HT-29 (cell line): ENCODE results near the gene ANKIB1. TPM values are rescaled to one million over a fixed set of nuclear protein-coding genes. Genes with fewer than 3 reads are reported as not detected.
A peak's percentile ranks its signal among the peaks of the same experiment; 100 is the strongest.
"Not testable (repeated sequence)": the region's sequence is repeated elsewhere in the genome, so short reads cannot be mapped to it uniquely, and the experiment has no call there.

Experiments
- DNase-seq: peaks from one replicate; pipeline ENCODE4 v3.0.0-alpha.2; 2015; ENCODE audit warnings: low spot score
- total RNA-seq: library from RNA; depleted of rRNA; stranded (reverse); fragments of >200 nt; shearing (Covaris generic); gene quantifications from 2 replicates; pipeline ENCODE4 v1.2.3, GENCODE V29; 2014

Gene ANKIB1
- total RNA-seq, 1 experiment from 2014 or later, result 24.9 TPM

- DNase-seq, result no peak
Observed at GRCh38 chr7:92325858-92326257, 80.1 kb downstream of the ANKIB1 start.

DNA sequence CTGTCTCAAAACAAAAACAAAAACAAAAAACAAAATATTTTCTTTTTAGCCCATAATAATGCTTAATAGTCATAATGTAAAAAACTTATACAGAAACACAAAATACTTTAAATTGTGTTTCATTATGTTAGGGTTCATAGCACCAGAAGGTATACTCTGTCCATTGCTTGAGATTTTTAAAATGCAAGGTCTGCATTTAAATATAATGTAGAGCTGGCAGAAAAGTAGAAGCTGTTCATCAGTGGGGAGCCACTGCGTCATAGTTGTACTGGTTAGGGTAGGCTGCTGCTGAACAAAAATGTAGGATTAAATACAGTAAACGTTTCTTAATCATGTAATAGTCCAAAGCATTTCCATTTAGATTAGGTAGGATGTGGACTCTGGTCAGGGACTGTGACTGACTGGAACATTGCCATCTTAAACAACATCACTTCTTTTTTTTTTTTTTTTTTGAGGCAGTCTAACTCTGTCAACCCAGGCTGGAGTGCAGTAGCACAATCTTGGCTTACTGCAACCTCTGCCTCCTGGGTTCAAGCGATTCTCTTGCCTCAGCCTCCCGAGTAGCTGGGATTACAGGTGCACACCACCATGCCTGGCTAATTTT is 85.2 kb downstream of the ANKIB1 start:
- DNase-seq, result no peak

DNA sequence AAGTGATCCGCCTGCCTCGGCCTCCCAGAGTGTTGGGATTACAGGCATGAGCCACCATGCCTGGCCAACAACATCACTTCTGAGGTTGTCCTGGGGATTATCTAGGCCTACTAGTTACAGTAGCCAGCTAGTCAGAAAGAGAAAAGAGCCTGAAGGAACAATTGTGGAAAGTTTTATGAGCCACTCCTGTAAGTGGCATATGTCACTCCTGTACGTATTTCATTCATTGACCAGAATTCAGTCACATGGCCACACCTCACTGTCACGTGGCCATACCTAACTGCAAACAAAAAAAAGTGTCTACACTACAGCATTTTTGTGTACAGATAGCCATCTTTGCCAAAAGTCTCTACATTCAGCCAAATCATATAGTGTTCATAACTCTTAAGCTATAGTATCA is 85.7 kb downstream of the ANKIB1 start:
- DNase-seq, result no peak

DNA sequence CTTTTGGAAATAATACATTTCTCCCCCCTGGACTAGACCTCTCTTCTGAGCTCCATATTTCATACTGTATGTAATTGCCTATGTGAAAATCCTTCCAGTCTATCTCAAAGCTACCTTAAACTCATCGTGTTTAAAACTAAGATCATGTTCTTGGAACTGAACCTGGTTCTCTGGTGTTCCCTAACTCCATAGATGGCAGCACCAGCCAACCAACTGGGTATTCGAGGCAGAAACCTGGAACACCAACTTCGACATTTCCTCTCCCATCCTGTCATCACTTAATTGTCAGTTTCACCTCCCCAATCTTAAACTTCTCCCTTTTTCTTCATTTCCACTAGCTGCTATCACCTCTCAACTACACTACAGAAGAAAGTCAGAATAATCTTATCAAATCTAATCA is 87.0 kb downstream of the ANKIB1 start:
- no peak for DNase-seq

GRCh38 chr7:92333866-92334265 is 88.1 kb downstream of the ANKIB1 start:
- DNase-seq, result no peak

DNA sequence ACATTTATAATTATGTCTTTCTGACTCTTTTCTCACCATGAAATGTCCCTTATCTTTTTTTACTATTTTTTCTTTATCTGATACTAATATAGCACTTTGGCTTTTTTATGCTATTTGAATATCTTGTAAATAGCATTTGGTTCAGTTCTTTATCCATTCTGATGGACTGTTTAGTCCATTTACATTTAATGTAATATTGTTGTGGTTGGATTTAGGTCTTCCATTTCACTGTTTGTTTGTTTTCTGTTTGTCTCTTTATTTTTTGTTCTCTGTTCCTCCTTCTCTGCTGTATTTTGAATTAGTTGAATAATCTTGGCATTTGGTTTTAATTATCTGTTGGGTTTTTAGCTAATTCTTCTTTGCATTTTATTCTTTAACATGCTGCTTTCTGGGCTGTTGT is 89.8 kb downstream of the ANKIB1 start:
- no peak for DNase-seq

- no peak for DNase-seq
Observed at GRCh38 chr7:92336662-92337340, 91.0 kb downstream of the ANKIB1 start.

DNA sequence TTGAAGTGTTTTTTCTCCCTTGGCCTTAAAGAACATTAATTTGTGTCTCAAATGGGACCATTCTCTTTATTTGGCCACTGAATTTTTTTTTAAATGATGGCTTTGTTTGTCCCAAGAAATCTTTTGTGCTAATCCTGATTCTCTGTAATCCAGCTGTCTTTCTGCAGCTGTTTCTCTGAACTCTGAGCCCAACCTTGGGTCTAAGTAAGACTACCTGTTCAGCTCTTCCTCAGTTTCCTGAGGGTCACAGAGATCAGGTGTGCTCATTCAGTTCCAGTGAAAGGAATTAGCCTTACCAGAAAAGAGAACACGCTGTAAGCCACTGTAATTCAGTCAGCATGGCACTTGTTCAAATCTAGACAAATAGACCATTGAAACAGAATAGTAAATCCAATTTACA is 94.2 kb downstream of the ANKIB1 start:
- no peak for DNase-seq

DNA sequence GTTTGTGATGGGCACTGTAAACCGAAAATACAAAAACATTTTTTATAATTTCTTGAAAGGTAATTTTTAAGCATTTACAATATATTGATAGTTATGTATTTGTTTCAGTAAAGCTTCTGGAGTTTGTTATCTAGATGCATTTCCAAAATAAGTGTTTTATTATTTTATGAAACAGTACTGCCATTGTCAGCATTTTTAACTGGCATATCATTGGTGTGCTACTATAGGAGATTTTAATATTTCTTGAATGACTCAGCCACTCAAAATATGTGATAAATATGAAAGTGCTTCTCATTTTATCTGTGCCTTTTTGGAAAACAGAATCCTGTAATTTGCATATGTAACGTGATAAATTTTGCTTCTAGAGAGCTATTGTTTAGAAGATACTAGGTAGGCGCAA is 97.9 kb downstream of the ANKIB1 start:
- no peak for DNase-seq

DNA sequence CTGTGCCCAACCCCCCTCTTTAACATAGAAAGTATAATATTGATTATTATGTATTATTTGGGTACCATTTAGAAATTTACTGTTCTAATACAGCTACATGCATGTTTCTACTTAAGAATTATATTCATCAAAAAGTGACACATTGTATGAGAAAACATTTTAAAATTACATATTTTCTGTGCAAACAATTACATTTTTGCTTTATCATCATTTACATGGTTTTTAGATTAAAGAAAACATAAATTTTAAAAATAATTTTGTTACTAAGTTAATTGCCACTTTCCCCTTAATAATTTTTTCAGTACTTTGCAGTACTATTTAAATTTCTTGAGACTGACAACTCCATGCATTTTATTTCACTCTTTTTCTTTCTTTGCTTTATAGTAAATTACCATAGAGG is 106.2 kb downstream of the ANKIB1 start:
- DNase-seq, result no peak

DNA sequence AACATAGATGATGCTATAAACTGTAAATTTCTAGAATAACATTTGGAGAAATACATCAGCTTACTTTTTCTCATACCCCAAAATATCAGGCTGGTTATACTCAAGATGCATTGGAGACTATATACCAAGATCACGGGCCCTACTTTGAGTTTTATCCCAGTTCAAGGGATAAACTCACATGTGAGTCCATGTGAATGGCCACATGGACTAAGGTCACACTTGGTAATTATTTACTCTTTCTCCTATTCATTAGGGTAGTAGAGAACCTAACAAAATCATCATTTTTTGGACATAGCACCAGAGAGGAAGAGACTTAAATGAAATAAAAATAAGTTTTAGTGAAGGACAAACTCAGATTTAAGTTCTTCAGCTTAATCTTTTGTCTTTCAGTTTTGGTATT is 108.4 kb downstream of the ANKIB1 start:
- DNase-seq, result no peak

- DNase-seq, result no peak
Observed at GRCh38 chr7:92356406-92356805, 110.6 kb downstream of the ANKIB1 start.

- DNase-seq, result no peak
Observed at GRCh38 chr7:92357260-92357659, 111.5 kb downstream of the ANKIB1 start.

DNA sequence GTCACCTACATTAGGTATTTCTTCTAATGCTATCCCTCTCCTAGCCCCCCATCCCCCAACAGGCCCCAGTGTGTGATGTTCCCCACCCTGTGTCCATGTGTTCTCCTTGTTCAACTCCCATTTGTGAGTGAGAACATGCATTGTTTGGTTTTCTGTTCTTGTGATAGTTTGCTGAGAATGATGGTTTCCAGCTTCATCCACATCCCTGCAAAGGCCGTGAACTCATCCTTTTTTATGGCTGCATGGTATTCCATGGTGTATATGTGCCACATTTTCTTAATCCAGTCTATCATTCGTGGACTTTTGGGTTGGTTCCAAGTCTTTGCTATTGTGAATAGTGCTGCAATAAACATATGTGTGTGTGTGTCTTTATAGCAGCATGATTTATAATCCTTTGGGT is 113.4 kb downstream of the ANKIB1 start:
- DNase-seq, result not testable (repeated sequence)

DNA sequence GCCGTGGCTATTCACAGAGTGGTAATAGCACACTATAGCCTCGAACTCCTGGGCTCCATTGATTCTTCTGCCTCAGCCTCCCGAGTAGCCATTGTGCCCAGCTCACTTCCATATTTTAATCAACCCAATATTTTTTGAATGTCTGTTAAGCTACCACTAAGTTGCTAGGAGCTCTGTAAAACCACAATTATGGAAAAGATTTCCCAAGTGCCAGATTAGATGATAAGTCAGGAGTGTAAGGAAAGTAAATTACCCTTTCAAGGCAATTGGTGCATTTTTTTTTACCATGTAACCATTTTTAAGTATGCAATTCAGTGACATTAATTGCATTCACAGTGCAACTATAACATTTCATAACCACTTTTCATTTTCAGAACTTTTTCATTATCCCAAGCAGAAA is 114.0 kb downstream of the ANKIB1 start:
- DNase-seq, result no peak

DNA sequence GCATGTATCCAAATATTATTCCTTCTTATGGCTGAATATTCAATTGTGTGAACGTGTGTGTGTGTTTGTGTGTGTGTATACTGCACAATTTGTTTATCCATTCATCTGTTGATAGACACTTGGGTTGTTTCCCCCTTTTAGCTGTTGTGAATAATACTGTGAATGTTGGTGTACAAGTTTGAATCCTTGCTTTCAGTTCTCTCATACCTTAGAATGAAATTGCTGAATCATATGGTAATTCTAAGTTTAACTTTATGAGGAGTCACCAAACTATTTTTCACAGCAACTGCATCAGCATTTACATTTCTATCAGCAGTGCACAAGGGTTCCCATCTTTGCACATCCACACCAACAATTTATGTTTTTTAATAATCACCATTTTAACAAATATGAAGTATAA is 114.6 kb downstream of the ANKIB1 start:
- no peak for DNase-seq

GRCh38 chr7:92362131-92362530 is 116.4 kb downstream of the ANKIB1 start:
- DNase-seq, result no peak

DNA sequence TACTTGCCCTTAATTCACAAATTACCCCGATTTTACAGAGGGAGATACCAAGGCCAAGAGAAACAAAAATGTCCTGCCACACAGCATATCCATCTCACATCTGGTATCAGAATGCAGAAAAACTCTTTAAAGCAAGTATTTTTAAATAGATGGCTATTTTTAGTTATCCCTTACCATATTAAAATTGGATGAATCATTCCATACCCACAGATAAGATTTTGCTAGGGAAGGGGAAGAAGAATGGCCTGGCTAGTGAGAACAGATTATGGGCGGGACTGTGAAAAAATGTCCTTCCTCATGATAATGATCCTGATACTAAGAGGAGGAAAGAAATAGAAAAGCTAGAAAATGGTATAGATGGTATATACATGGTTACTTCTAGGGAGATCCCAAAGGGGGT is 121.0 kb downstream of the ANKIB1 start:
- peak; percentile 7 for DNase-seq

DNA sequence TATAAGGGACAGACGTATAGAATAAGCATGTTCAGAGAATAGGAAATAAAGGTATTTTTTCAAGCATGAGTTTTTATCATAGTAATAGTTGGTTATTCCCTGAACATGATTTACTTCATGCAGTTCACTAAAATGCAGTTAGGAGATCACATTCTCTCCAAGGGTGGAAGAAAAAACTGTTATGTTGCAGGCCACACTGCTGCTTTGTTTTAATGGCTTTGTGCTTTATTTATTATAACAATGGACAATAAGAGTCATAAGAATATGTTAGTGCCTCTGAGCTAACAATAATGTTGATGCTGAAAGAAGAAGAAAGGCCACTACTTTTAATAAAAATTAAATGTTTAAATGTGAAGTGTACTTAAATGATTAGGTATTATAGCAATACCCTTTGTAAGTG is 123.0 kb downstream of the ANKIB1 start:
- DNase-seq, result no peak

- DNase-seq, result no peak
Observed at GRCh38 chr7:92375013-92375412, 129.2 kb downstream of the ANKIB1 start.

- no peak for DNase-seq
Observed at GRCh38 chr7:92391071-92391470, 145.3 kb downstream of the ANKIB1 start.

DNA sequence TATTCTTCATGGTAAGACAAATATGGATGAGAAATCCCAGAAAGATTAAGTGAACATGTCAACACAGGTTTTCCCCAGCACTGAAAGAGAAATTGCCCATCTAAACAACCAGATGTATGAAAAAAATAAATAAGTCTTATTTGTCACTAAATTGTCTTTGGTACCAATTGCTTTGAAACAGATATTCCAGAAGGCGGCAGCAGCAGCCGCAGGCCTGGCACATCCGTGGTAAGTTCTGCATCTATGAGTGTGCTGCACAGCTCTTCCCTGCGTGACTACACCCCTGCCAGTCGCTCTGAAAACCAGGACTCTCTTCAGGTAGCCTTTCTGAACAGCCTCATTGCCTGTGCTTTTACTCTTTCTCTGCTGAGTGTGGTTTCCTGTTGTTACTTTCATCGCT is 151.8 kb downstream of the ANKIB1 start:
- DNase-seq, result no peak

- DNase-seq, result no peak
Observed at GRCh38 chr7:92400013-92400412, 154.2 kb downstream of the ANKIB1 start.
